ENCODE results near the gene EPHA5.

The EPHA5 gene

DNA sequence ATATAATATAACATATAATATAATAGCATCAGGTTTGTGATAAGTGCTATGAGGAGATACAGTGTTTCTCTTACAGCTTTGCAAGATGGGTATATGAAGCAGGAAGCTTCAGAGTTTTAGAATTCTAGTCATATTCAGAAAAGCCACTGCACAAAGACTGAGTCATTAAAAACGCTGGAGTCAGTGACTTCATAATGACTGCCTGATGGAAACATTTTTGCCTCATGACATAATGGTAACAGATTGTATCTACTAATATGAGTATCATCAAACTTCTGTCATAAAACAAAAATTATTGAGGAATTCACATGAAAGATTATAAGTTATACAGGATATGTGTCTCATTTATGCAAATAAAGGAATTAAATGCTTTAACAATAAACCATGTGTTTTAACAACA, 46.8 kb downstream of the EPHA5 start:
- peak; percentile 4 for DNase-seq

DNA sequence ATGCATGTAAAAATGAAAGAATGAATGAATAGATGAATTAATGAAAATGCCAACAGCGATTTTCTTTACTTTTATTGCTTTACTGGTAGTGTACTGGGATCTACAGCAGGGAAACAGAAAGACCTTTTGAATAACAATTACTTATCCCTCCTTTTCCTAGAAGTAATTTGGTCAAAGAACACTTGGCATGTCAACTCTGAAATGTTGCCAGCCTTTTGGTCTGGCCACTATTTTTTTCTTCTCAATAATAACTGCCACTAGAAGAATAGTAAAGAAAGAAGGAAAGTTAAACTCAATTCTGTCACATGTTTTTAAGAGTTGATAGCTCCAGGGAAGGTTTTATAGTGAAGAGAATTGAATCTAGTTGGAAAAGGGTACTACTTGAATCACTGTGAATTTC, 52.9 kb downstream of the EPHA5 start:
- no peak for DNase-seq

DNA sequence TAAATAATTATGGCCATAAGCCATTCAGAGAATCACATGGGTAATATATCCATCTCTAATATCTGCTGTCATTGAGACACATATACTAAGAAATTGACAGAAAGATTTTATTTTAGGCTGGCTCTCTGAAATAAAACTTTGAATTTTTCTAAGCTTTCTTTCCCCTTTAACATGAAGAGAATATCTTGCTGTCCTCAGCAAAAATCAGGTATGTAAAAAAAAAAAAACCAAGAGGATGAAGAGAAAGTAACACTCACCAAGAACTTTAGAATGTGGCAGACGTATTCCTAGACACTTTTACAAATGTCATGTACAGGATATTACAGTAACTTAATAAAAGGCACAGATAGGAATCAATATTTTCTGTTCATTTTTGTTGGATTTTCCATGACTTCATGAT, 65.8 kb downstream of the EPHA5 start:
- DNase-seq, result no peak

DNA sequence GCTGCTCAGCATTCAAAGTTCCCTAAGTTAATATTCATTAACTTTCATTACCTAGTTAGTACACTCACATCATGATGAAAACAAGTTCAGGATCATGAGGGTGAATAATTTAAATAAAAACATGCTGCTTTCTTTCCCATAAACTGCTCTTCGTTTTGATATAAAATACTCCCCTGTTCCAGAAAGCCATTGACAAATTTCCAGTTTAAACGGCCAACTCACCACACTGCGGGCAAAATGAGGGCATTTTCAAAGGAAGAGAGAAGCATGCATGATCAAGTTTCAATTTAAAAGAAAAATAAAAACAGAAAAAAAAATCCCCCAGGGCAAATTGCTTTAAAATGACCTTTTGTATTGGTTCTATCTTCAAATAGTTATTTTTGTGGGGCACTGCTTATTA, 69.6 kb downstream of the EPHA5 start:
- no peak for DNase-seq

DNA sequence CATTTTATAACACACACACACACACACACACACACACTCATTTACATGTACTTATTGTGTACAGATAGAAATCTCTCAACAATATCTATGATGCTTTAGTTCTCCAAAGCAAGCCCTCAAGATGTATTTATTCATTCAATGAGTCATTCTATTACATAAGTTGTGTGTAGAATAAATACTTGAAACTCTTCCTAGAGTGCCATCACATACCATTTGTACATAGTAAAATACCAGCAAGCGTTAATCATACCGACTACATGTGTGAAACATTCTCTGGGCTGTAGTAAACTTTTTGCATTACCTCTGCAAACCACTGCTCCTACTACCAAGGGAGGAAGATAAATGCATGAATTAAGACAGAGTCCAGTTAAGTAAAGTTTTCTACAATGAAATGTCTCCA, 70.9 kb downstream of the EPHA5 start:
- DNase-seq, result no peak

DNA sequence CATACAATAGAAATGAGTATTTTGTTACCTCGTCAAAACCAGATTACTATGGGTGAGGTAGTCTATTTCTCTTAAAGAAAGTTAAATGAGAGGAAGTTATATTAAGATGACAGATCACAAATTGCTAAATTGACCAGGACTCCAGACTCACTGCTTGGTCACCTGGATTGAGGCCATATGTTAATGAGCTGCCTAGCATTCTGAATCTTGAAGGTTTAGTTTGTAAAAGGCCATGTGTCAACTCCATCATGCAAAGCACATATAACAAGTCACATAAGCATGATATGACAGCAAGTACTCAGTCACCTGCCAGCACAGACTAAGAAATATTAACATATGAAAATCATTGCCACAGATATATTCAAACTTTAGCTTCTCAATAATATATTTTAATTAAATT, 72.6 kb downstream of the EPHA5 start:
- no peak for DNase-seq

DNA sequence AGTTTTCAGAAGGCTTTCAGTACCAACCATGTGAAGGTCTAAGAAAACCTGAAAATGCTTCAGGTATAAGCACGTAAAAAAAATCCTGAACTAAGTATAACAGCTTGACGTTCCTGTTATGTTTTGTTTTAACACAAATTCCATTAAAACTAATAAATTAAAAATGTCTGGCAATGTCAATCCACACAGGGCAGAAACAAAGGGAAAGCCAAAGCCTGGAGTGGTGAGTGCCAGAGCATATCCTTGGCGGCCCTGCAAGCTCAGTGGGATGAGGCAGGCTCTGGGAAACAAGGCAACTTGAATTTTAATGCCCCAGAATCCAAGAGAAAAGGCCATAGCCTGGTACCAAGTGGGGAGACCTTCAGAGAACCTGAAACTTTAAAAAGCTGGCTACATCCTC, 78.2 kb downstream of the EPHA5 start:
- DNase-seq, result no peak

DNA sequence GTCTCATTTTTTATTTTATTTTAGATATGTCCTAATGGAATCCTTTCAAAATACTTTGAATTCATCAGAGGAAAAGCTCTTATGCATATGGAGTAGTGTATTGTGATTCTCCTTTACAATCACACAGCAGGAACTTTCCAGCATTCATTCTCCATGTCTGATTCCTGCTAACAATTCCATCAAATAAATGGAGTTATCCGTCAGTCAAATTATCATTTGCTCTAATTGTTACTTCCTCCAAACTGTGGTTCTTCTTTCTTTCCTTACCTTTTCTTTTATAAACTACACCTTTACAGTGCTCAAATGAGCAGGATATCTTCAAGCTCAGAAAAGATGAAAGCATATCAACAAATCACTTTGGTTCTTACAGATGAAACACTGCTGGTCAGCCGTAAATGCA, 80.4 kb downstream of the EPHA5 start:
- DNase-seq, result no peak

DNA sequence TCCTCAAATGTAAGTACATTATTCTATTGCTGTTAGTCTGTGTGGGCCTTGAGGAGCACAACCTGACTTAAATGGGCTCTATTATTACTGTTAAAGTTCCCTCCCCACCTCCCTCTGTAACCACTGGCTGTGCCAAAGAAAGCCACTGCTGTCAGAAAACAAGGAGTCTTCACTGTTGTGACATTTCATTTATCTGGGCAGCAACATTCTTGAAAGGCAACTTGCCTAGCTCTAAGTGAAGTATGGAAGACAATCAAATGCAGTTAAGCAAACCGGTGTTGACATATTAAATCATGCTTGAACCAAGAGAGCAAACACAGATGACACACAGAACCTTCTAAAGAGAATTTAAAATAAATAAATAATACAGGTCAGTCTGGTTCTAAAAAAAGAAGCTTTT, 81.0 kb downstream of the EPHA5 start:
- no peak for DNase-seq

DNA sequence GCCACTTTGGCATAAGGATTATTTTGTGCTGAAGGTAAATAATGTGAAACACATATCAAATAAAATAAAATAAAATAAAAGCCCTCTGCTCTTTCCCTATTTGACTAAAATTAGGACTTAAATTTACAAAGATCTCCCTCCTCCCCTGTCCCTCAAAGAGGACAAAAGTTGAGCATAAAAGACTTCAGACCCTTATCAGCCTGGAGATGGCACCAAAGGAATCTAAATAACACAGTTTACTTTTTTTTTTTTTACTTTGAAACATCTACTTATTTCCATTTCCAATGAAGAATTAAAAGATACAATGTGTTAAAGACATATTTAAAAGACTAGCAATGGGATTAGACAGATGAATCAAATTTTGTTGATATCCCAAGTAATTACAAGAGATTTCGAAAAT, 89.7 kb downstream of the EPHA5 start:
- no peak for DNase-seq

DNA sequence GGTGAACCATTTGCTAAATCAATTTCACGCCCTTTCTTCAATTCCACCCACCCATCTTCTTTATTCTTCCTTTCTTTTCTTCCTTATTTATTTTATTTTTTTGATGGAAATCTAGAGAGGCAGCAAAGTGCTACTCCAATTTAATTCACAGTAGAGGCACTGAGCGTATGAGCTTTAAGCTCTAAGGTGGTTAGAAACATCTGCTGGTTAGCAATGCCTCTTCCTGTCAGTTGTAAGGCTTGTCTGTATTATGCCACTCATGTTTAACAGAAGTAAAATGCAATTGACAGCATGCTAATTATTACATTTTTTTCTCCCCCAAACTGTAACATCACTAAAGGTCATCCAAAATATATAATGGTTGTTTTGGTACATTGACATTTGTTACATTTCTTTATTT, 103.8 kb downstream of the EPHA5 start:
- DNase-seq, result no peak

DNA sequence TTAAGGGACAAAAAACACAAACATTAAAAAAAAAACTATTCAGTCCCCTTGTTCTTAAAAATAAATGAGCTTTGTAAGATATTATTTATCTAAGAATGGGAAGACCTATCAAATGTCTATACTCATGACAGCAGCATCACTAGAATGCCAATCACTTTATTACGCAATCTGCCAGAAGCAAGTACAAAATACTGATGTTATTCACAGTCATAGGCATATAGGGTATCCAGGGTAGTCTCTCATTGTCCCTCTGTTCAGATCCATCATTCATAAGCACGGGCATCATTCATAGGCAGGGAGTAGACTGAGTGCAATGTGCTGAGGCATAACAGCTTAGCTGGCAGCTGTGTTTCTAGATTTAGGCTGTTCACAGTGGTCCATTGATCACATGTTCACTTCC, 109.1 kb downstream of the EPHA5 start:
- DNase-seq, result no peak

DNA sequence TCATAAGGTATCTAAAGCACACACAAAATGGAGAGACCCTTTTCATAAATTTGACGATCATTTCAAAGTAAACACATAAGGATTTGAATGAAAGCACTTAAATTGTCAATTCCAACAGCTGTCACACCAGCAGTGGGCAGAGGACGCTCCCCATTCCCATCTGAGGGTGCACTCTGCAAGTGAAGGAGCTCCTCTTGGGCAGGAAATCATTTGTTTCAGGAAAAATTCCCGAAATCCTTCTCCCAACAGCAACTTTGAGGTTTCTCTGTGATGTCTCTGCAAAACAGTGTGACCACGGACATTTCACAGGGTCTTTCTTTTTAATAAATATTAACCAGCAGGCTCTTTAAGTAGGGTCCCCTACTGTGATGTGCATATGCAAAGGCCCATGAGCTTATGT, 111.0 kb downstream of the EPHA5 start:
- no peak for DNase-seq

DNA sequence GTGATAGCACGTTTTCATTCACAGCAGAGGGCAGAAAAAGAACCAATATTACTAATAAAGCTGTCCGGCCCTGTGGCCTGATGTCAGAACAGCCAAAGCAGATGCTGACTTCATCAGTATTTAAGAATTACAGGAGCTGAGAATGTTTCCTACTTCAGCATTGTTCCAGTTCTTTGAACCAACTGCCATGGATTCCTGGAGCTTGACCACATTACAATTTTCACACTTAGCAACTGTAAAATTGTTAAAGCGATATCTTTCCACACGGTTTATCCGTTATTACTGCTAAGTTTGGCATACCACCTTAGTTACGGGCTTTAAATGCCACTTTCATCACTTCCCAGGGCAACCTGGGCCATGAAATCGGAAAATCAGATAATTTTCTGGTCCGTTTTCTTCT, 118.2 kb downstream of the EPHA5 start:
- DNase-seq, result no peak

DNA sequence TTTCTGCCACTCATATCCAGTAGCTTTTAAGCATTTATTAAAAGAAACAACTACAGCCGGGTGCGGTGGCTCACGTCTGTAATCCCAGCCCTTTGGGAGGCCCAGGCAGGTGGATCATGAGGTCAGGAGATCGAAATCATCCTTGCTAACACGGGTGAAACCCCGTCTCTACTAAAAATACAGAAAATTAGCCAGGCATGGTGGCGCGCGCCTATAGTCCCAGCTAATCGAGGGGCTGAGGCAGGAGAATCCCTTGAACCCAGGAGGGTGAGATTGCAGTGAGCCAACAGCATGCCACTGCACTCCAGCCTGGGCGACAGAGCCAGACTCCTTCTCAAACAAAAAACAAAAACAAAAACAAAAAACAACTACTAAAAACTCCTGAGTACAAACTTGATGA, 119.8 kb downstream of the EPHA5 start:
- no peak for DNase-seq

DNA sequence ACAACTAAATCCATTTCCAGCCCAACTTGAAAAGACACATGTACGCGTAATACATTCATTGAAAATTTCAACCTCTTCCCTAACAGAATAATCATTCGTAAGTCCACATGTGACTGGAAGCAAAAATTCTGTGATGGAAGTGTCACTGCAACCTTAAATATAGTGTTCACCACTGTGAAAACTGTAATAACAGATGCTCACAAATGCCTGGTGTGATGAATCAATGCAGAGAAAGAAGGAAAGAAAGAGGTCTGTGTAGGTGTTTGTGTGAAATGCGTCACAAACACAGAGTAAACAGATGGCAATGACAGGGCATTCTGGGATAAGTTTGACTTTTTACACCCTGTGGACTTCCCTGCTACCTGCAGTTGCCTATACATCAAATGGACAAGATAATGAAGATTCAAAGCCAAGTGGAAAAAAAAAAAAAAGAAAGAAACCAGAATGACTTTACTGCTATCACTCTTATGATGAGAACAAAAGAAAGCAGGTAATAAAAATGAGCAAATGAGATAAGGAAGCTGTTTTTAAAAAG, 123.3 kb downstream of the EPHA5 start:
- DNase-seq, result no peak

DNA sequence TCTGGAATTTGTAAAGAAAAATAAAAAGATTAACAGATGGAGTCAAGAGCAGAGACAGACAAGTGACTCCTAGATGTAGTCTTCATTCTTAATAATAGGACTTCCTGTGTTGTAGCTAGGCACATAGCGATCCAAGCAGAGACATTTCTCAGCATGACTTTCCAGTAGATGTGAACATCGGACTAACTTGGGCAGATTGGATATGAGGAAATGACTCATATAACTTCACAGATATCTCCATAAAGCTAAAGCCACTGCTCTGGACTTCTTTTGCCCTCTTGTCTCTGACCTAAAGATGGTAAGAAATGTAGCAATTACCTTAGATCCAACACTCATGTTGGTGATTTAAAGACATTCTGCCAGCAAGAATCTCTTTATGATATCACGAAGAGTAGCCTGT, 131.7 kb downstream of the EPHA5 start:
- DNase-seq, result no peak

DNA sequence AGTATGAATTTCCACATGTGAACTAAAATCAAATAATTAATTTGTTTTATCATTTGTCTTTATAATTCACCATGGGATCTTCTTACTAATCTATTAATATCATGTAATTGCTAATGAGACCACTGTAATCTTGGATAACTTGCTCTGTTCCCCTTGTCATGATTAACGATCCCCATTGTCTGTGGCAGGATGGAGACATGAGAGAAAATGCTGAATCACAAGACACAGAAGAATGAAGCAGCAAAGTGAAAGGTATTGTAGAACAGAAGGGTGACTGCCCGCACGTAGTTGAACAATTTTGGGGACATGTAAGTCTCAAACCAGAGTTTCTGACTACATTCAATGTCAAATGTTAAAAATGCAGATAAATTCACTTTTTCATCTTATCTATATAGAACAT, 135.2 kb downstream of the EPHA5 start:
- DNase-seq, result no peak

DNA sequence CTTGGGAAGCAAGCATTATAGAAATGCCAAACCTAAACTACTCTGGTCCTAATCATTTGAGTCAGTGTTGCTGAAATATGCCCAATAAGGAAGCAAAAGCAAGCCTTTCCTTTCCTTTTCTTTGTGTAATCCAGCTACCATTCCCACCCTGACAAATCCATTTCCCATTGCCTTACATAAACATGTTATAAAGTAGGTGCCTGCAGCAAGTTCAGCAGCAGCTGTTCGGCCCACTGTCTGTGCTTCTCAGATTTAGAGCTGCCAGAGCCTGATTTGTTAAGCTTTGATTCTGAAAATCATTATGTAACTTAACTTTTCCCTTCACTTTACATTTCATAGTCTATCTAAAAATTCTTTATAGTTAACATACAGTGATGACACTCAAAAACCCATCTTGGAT, 148.6 kb downstream of the EPHA5 start:
- no peak for DNase-seq

DNA sequence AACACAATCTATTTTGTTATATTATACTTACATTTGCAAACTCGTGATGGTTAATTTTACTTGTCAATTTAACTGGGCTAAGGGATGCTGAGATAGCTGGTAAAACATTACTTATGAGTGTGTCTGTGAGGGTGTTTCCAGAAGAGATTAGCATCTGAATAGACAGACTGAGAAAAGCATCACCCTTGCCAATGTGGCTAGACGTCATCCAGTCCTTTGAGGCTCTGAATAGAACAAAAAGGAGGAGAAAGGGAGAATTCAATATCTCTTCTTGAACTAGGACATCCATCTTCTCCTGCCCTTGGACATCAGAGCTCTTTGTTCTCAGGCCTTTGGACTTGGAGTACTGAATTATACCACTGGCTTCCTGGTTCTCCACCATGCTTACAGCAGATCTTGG, 154.6 kb downstream of the EPHA5 start:
- no peak for DNase-seq

DNA sequence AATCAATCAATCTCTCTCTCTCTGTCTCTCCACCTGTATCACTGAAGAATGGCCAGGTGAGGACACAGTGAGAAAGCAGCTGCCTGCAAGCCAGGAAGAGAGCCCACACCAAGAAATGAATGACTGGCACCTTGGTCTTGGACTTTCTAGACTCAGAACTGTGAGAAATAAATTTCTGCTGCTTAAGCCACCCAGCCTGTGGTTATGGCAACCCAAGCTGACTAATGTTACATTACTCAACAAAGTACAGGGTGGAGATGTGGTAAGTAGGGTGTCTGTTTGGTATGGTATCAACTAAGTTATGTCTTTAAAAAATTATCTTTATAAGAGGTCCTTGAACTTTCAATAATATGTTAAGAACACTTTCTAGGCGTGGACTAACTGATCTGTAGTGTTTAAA, 159.3 kb downstream of the EPHA5 start:
- DNase-seq, result no peak

DNA sequence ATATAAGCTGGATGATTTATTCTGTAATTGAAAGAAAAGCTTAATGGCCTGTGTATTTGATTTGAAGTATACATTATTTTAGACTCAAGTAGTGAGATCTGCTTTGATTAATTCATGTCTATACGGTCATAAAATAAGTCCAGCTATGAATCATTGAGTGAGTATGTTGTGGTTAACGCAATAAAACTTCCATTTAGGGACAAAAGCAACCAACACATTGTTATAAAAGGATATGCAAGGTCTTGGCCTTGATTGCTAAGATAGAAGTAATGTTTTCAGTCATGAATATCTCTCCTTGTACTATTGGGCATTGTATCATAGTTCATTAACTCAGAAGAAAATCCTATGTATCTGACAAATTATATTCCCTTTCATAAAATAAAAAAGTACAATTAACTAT, 162.1 kb downstream of the EPHA5 start:
- DNase-seq, result no peak

DNA sequence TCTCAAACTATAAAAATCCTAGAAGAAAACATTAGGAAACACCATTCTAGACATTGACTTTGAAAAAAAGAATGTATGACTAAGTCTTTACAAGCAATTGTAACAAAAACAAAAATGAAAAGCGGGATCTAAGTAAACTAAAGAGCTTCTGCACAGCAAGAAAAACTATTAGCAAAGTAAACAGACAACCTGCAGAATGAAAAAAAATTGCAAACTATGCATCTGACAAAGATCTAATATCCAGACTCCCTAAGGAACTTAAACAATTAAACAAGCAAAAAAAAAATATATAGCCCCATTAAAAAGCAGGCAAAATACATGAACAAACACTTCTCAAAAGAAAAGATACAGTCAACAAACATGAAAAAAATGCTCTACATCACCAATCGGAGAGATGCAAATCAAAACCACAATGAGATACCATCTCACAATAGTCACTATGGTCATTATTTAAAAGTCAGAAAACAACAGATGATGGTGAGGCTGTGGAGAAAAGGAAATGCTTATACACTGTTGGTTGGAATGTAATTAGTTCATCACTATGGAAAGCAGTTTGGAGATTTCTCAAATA, 168.1 kb downstream of the EPHA5 start:
- DNase-seq, result no peak

DNA sequence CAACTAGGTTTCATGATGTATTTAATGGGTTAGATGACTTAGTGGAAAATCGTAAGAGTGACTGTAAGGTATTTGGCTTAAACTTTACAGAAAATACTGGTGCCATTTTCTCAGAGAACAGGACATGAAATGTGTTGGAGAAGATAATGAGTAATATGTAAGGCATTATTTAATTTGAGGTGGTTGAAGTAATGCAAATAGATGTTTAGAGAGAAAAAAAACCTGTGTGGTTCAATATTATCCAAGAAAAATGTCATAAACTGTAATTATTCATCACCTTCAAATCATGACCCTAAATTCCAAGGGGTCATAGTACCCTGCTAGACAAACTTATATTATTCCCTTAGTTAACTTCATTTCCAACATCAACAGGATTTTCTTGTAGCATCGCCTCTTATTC, 171.7 kb downstream of the EPHA5 start:
- DNase-seq, result no peak

DNA sequence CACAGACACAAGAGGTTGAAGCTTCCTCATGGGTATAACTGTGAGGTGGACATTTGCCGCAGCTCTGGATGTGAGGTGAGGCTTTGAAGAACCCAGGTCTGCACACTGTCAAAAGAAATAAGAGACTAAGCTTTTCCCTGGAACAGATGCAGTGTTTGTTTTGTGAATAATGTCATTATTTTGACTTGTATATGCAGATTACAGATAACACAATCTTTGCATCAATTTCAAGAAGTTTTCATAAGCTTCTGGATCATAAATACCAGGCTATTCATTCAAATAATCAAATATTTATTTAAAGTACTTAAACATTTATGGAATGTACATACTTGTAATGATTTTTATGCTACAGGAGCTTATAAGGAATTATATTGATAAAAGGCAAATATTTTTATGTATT, 174.8 kb downstream of the EPHA5 start:
- no peak for DNase-seq

DNA sequence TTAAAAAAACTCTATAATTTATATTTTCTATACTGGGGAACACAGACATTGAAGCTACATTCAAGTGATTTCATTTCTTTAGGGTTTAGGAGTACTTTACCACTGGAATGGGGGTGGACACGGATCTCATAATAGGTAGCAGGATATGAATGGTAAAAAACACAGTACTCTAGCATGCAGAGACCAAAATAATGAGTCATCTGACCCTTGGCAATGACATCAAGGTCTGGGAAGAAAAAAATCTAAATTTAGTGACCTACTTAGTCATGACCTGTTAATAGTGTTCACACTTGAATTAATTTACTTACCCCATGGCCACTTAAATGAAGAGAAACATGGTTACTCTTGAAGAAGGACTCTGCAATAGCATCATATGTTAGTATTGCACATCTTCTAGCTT, 187.9 kb downstream of the EPHA5 start:
- DNase-seq, result no peak

All from NCI-H1694 (cell line).